NCI-H1092 treated with DMSO at 0.1 percent for 48 hours (cell line): ENCODE measurements around the gene PELI2.
"Not testable (repeated sequence)": the region's sequence is repeated elsewhere in the genome, so short reads cannot be mapped to it uniquely, and the experiment has no call there.

Experiments used
- DNase-seq: peaks from one replicate; lab custom pipeline; 2025; lab: John Stamatoyannopoulos, UW

Gene PELI2

DNA sequence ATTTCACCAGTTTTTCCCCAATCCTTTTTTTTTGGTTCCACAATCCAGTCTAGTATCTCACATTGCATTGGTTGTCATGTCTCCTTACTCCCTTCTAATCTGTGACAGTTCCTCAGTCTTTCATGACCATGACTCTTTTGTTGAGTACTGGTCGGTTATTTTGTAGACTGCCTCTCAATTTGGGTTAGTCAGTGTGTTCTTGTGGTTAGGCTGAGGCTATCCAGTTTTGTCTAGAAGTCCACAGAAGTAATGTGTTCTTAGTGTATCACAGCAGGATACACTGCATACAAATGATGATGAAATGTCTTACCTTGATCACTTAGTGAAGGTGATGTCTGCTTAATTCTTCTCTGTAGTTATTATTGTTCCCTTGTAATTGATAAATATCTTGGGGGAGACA lies 24.8 kb downstream of the PELI2 start:
- DNase-seq: no peak

DNA sequence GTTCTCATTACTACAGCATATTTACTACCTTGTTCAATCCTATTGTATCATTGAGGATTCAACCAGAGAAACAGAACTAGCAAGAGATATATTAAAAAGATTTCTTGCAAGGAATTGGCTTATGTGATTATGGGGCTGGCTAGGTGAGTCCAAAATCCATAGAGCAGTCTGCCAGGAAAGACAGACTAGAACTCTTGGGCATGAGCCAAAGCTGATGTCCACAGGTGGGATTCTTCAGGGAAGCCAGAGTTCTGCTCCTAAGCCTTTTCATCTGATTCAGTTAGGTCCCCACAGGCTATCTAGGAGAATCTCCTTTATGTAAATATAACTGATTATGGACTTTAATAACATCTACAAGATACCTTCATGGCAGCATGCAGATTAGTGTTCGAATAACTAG lies 26.0 kb downstream of the PELI2 start:
- no peak for DNase-seq

DNA sequence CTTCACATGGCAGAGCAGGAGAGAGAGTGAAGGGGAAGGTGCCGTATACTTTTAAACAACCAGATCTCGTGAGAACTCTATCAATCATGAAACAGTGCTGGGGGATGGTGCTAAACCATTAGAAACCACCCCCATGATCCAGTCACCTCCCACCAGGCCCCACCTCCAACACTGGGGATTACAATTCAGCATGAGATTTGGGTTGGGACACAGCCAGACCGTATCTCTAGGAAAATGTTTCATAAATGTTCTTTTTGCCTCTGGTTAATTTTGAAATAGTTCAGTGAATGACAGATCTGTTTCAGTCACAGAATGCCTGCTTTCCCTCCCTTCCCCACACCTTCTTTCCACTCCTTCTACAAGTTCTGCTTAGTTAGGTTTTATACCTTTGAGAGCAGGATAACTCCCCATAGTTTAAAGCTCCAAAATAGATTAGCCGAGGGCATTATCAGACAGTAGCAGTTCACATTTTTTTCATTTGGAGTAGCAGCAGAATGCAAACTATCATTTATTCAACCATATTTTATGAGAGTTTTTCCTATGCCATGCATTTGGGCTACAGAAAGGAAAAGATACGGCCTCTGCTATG lies 27.1 kb downstream of the PELI2 start:
- no peak for DNase-seq

DNA sequence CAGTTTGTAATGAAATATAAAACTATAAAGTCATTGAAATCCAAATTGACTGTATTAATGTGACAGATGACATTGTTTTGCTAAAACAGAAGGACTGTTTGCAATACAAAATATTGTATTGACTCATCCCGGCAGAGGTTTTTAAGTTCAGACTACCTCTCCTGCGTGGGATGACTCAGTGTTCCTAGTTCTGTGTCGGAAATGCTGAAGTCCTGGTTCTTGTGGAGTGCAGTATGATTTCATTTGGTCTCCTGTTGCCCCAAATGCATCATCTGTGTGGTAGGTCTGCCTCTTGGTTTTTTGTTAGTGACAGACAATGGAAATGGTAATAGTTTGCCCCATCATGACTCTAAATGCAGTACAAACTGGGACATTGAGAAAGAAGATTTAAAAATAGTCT lies 27.8 kb downstream of the PELI2 start:
- no peak for DNase-seq

DNA sequence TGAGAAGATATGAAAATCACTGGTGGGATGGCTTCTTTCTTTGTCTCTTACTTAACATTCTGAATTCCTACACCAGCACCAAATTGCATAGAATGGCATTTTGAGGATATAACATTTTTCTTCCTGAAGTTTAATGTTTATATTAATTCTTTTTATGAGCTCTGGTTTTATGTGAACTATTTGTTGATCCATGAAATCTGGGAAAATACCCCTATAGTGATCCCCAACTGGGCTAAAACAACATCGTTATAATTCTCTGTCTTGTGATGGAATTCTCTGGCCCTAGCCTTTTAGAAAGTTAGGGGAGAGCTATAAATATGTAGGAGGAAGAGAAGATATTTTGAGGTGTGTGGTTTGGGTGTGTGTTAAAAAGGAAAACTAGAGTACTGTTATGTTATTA lies 29.2 kb downstream of the PELI2 start:
- no peak for DNase-seq

DNA sequence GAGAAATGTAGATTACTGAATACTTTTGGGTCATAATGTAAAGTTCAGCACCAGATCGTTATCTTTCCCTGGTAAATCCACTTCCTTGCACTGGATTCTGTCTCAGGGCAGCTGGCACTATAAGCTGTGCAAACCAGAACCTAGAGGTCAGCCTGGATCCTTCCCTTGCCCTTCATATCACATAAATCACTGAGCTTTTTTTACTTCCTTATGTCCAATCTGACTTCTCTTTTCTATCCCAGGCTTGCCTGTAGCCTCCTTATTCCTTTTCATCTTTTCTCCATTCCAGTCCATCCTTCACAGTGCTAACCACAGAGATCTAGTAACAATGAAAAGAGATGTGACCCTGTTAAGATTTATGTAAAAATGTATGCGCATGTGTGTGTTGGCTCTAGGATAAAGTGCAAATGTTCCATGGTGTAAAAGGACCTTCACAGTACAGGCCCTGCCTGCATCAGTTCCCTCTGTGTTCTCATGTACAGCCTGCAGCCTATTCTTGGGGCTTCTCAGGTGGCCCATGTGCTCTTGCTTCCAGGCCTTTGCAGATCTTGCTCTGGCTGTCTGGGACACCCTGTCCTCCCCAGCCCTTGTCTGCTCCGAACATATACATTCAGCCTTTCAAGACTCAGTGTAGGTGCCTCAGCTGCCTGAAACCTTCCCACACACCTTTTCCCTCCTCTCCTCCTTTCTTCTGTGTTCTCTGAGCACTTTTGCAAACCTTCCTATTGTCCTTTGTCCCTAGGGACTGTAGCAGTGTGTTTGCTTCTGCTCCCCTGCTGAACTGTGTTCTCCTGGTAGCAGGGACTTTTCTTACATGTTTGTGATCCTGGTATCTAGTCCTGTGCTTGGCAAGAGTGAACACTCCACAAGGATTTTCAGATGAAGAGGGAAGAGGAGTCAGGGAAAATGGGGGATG lies 30.0 kb downstream of the PELI2 start:
- DNase-seq: no peak

DNA sequence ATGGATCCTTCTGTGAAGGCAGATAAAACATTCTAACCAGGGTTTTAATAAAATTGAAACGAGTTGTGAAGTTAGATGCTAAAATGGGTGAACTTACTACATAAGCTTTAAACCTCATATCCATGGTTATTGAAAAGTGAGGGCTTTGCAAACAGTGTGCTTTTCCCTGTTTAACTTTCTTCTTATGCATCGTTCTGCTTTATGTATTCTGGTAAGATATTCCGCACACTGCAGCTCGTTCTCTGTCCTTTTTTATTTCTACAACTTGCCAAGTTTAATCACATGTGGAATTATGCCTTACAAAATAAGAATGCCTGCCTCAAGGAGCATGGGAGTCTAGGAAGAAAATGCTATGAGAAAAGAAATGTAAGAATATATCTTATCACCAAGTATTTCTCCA lies 30.9 kb downstream of the PELI2 start:
- DNase-seq: no peak

DNA sequence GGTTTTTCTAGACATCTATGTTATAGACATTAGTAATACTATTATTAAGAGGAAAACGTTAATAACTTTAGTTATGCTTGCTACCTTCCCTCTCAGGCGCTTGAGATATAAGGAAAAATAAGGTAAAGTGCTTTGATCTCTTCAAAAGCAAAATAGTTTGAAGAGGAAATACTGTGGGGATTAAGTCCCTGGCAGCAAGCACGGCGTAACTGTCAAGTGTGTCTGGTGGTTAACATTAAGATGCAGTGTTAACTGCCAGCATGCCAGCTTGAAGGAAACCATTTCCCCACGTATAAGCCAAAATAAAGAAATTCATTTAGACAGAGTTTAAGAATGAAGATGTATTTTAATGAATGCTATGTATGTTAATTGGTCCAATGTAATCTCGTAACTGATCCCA lies 31.8 kb downstream of the PELI2 start:
- no peak for DNase-seq

DNA sequence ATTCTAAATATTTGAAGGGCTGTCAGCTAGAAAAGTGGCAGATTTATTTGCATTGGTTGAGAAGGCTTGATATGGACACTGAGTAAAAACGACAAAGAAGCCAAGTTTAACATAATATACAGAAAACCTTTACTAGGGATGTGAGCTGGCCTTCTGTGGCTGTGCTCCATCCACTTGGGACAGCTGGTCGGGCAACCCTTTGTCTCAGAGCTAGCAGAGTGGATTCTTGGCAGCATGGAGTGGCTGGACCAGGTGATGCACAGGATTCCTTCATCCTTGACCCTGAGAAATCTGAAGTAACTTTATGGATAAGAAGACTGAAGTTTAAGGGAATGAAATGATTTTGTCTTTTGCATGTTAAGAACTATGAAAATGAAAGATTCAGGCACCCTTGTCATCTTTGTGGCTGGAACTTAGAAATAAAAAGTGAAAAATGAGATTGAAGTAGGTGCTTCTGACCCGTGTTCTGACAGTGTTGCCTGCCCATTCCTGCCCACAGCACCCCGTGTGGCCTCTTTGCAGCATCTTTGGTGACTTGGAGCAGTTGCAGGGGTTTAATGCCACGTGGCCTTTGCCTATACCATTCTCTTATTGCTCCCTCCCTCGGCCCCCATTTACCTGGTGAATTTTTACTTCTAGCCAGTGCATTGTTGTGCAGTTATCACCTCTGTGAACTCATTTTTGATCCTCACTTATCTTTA lies 32.6 kb downstream of the PELI2 start:
- DNase-seq: no peak

DNA sequence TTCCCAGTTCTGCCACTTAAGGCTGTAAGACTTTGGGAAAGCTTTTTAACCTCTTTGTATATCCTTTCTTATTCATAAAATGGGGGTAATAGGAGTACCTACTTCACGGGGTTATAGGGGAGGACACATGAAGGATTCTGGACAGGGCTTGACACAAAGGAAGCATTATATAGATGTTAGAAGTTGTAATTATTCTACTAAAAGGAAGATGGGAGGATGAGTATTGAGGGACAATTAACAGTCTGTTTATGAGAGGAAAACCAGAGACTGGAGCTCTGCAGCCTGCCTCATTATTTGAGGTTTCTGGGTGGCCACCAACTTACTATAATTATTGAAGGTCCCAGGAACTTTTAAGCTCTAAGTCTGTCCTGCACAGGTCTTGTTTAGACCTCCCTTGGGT lies 34.0 kb downstream of the PELI2 start:
- DNase-seq: no peak

DNA sequence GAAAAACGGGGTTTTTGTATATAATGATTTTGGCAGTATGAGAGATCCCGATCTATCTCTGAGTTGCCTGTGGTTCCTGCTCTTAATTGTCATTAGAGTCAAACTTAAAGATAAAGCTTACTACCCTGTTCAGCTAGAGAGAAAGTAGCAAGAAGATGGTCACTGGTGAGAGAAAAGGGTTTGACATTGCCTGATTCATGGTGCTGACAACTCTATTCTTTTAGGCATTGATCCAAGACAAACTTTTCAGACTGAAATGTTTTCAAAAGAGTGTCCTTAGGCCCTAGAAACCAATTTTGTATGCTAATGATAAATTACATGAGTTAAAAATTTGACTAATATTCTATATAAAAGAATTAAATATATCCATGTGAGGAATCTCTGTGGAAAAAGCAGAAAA lies 35.1 kb downstream of the PELI2 start:
- DNase-seq: no peak

DNA sequence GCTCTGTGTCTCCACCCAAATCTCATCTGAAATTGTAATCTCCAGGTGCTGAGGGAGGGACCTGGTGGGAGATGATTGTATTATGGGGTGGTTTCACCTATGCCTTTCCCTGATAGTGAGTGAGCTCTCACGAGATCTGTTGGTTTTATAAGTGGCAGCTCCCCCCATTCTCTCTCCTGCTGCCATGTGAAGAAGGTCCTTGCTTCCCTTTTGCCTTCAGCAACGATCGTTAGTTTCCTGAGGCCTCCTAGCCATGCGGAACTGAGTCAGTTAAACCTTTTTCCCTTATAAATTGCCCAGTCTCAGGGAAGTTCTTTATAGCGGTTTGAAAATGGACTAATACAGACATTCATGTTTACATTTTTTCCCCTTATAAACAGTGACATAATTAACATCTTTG lies 36.1 kb downstream of the PELI2 start:
- DNase-seq: no peak

DNA sequence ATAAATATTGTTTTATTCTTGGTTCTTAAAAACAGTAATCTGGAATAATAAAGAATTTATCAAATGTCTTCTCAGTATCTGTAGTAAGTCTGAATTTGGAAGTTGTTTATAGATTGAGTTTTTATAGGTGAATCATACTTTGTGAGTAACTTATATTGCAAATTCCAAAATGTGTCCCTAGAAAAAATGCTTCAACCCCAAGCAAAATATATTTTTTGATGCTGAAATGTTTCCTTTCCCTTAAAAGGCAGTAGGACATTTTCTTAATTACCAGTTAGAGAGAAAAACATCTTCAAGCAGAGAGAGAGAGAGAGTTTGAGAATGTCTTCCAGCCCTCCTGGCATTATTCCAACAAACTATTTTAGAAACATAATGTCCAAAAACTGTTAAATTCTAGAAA lies 37.9 kb downstream of the PELI2 start:
- DNase-seq: no peak

DNA sequence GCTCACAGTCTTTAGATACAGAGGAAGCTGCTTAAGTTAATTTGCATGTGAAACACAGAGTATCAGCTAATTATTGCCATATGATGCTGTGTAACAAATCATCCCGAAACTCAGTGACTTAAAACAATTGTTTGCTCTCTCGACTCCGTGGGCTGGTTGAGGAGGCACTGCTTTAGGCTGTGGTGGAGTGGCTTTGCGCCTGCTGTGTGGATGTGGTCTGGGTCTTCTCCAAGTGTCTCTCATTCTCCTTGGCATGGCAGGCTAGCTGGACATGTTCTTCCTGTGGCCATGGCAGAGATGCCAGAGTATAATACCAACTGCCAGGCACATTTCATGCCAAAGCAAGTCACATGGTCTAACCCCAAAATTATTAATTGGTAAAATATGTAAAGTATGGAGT lies 40.9 kb downstream of the PELI2 start:
- no peak for DNase-seq

DNA sequence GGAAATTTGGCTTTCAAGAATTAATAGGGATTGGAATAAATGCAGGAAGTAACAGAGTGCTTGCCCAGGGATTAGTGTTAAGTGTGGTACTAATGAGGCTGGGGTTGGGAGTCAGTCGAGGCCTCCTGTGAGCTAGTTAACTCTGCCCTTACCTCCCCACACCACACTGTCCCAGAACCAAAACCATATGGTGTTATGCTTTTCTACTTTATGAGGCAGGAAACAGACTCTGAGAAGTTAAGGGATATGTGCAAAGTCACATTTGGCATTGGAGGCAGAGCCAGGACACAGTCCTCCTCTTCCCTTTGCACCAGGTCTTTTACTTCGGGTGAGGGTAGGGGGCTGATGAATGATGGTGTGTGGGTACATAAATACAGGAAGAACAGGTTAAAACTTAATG lies 41.9 kb downstream of the PELI2 start:
- no peak for DNase-seq

DNA sequence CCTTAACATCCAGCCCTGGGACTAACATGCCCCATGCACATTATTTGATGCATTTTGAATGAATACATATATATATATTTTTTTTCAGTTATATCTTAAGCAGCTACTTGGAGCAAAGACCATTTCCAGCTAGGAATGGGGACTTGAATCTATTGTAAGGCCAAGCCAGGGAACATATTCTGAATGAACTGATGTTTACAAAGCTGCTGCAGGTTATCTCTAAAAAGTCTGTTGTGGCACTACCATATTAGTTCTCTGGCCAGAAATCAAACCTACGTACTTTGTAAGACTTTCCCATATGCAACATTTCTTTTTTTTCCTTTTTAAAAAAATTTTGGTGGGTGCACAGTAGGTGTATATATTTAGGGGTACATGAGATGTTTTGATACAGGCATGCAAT lies 43.4 kb downstream of the PELI2 start:
- no peak for DNase-seq

DNA sequence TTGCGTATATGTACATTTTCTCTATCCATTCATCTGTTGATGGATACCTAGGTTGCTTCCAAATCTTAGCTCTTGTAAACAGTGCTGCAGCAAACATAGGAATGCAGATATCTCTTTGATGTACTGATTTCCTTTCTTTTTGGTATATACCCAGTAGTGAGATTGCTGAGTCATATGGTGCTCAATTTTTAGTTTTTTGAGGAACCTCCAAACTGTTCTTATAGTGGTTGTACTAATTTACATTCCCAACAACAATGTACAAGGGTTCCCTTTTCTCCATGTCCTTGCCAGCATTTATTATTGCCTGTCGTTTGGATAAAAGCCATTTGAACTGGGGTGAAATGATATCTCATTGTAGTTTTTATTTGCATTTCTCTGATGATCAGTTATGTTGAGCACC lies 44.3 kb downstream of the PELI2 start:
- DNase-seq: no peak

DNA sequence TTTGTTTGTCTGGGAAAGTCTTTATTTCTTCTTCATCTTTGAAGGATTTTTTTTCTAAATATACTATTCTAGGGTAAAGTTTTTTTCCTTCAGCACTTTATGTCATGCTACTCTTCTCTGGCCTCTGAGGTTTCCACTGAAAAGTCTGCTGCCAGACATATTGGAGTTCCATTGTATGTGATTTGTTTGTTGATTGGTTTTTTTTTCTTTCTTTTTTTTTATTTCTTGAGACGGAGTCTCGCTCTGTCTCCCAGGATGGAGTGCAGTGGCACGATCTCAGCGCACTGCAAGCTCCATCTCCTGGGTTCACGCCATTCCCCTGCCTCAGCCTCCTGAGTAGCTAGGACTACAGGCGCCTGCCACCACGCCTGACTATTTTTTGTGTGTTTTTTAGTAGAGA lies 48.4 kb downstream of the PELI2 start:
- DNase-seq: not testable (repeated sequence)

DNA sequence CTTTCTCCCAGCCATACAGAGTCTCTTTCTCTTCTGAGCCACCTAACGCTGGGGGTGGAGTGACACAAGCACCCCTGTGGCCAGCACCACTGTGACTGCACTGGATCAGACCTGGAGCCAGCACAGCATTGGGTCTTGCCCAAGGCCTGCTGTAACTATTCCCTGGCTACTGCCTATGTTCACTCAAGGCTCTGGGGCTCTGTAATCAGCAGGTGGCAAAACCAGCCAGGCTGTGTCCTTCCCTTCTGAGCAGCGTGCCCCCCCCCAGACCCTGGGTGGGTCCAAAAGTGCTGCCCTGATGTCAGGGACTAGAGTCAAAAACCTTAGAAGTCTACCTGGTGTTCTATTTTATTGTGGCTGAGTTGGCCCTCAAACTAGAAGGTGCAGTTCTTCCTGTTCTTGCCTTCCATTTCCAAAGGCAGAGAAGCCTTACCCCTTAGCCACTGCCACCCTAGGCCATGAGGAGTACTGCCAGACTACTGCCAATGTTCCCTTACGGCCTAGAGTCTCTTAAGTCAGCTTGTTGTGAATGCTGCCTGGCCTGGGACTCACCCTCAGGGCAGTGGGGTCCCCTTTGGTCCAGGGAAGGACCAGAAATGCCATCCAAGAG lies 49.9 kb downstream of the PELI2 start:
- no peak for DNase-seq

DNA sequence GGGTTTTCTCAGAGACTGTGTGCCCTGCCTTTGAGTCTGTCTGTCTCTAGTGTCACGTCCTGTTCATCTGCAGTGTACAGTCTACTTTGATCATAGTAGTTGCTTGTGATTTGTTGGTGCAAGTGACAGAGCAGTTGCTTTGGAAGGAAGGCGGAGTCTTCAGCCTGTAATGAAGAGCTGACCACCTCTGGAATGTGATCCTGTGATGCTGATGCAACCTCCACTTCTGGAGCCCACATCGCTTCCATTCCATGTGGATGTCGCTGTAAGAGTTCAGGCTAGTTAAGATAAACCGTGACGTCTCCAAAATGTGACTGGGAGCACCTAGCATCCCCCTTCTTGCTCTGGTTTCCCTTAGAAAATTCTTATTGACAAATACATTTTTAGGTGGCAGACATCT lies 51.8 kb downstream of the PELI2 start:
- no peak for DNase-seq

DNA sequence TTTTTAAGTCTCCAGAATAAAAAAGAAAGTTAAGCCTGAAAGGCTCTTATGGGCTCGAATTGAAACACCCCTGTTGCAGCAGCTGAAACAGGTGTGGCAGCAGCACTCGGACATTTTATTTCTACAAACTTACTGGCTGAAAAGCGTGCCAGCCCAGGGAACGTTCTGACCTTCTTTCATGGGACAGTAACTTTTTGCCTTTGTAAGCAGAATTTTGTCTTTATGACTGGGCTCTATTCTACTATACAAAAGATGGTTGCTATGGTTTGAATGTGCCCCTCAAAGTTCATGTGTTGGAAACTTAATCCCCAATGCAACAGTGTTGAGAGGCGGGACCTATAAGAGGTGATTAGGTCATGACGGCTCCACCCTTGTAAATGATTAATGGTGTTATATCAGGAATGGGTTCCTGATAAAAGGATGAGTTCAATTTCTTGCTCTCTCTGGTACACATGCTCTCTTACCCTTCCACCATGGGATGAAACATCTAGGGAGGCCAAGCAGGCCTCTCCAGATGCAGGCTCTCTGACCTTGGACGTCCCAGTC lies 52.7 kb downstream of the PELI2 start:
- DNase-seq: no peak

DNA sequence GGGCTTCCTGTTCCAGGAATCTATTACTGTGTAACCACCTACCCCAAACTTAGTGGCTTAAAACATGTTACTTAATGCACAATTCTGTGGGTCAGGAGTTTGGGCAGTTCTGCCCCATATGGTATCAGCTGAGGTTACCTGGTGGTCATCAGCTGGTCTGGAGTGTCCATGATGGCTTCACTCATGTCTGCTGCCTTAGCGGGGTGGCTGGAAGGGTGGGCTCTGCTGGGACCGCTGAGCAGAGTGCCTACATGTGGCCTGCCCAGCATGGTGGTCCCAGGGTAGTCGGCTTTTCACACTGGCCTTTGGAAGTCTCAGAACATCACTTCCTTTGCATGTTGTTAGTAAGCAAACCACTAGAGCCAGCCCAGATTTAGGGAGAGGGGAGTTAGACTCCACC lies 53.9 kb downstream of the PELI2 start:
- DNase-seq: no peak

DNA sequence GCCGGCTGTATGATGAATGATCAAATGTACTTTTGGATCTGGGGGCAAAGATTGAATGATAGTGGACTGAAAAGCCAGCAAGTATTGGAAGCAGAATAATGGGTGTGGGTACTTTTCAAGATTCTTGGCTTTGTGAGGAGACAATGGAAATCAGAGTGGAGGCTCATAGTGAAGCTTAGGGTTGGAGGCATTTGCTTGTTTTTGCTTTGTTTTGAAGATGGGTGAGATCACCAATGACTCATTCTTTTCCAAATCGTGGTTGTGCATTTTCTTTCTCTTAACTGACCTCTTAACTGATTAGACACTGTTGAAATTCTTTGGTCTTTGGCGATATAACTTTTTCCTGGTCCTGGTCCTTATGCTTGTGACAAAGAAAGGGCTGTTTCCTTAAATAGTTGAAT lies 54.4 kb downstream of the PELI2 start:
- DNase-seq: no peak
